Ishikawa (cell line): ENCODE data around the gene TLNRD1.

Source experiments
- CEBPB ChIP-seq: IDR thresholded peaks from 2 replicates; pipeline ENCODE4 v1.6.1; 2012
- CREB1 ChIP-seq: IDR thresholded peaks from 2 replicates; pipeline ENCODE4 v1.6.1; 2012; ENCODE audit warnings: low read depth
- EGR1 ChIP-seq: IDR thresholded peaks from 2 replicates; pipeline ENCODE4 v1.6.1; 2012
- EP300 ChIP-seq: IDR thresholded peaks from 2 replicates; pipeline ENCODE4 v1.6.1; 2012; ENCODE audit warnings: borderline replicate concordance
- FOXM1 ChIP-seq: IDR thresholded peaks from 2 replicates; pipeline ENCODE4 v1.6.1; 2012; ENCODE audit warnings: low read depth, borderline replicate concordance
- NFIC ChIP-seq: IDR thresholded peaks from 2 replicates; pipeline ENCODE4 v1.6.1; 2012
- RAD21 ChIP-seq: IDR thresholded peaks from 2 replicates; pipeline ENCODE4 v1.6.1; 2012; ENCODE audit warnings: low read depth
- TAF1 ChIP-seq: IDR thresholded peaks from 2 replicates; pipeline ENCODE4 v1.6.1; 2012; ENCODE audit warnings: low read depth, mild to moderate bottlenecking
- TCF12 ChIP-seq: IDR thresholded peaks from 2 replicates; pipeline ENCODE4 v1.6.1; 2012; ENCODE audit warnings: low read depth
- TEAD4 ChIP-seq: IDR thresholded peaks from 2 replicates; pipeline ENCODE4 v1.6.1; 2012
- YY1 ChIP-seq: IDR thresholded peaks from 2 replicates; pipeline ENCODE4 v1.6.1; 2012; ENCODE audit warnings: low read depth
- ZBTB7A ChIP-seq: IDR thresholded peaks from 2 replicates; pipeline ENCODE4 v1.6.1; 2012; ENCODE audit warnings: low read depth
- TF ChIP-seq, protein P1 (sequence below): IDR thresholded peaks from 2 replicates; pipeline ENCODE4 v1.6.1; 2012
- TF ChIP-seq, protein P2 (sequence below): IDR thresholded peaks from 2 replicates; pipeline ENCODE4 v1.6.1; 2012; ENCODE audit warnings: low read depth, mild to moderate bottlenecking
- TF ChIP-seq, protein P3 (sequence below): IDR thresholded peaks from 2 replicates; pipeline ENCODE4 v1.6.1; 2012

Gene TLNRD1

DNA sequence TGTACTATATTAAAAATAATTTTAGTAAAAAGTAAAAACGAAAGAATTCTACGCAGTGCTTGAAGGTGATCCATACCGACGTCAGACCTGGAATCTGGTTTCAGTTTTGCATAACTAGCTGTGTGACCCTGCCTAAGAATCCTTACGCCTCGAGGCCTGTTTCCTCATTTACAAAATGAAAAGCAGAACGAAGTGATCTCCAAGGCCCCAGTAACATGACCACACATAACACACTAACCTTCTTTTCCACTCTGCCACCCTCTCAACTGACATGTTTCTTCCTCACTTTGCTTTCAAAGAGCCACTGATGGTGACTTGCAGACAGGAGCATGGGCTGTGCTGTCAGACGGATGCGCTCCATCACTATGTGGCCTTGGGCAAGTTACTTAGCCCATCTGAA, 15.9 kb upstream of the TLNRD1 start:
- TF ChIP-seq, protein P1, sequence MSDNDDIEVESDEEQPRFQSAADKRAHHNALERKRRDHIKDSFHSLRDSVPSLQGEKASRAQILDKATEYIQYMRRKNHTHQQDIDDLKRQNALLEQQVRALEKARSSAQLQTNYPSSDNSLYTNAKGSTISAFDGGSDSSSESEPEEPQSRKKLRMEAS: no peak
- TF ChIP-seq CREB1: no peak
- no peak for TF ChIP-seq FOXM1

DNA sequence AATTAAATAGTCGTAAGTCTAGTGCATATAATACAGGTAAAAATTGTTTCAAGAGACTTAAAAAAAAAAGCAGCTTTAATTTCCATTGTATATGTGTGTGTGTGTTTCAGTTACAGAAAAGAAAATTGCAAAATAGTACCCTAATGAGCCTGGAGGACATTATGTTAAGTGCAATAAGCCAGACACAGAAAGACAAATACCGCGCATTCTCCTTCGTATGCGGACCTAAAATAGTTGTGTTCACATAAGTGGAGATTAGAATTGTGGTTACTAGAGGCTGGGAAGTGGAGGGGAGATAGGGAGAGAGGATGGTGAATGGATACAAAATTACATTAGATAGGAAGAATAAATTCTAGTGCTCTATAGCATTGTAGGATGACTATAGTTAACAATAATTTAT, 14.7 kb upstream of the TLNRD1 start:
- TF ChIP-seq, protein P2, sequence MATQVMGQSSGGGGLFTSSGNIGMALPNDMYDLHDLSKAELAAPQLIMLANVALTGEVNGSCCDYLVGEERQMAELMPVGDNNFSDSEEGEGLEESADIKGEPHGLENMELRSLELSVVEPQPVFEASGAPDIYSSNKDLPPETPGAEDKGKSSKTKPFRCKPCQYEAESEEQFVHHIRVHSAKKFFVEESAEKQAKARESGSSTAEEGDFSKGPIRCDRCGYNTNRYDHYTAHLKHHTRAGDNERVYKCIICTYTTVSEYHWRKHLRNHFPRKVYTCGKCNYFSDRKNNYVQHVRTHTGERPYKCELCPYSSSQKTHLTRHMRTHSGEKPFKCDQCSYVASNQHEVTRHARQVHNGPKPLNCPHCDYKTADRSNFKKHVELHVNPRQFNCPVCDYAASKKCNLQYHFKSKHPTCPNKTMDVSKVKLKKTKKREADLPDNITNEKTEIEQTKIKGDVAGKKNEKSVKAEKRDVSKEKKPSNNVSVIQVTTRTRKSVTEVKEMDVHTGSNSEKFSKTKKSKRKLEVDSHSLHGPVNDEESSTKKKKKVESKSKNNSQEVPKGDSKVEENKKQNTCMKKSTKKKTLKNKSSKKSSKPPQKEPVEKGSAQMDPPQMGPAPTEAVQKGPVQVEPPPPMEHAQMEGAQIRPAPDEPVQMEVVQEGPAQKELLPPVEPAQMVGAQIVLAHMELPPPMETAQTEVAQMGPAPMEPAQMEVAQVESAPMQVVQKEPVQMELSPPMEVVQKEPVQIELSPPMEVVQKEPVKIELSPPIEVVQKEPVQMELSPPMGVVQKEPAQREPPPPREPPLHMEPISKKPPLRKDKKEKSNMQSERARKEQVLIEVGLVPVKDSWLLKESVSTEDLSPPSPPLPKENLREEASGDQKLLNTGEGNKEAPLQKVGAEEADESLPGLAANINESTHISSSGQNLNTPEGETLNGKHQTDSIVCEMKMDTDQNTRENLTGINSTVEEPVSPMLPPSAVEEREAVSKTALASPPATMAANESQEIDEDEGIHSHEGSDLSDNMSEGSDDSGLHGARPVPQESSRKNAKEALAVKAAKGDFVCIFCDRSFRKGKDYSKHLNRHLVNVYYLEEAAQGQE: no peak
- TF ChIP-seq CEBPB (no peak), EGR1 (no peak), ZBTB7A (no peak), RAD21 (no peak)

DNA sequence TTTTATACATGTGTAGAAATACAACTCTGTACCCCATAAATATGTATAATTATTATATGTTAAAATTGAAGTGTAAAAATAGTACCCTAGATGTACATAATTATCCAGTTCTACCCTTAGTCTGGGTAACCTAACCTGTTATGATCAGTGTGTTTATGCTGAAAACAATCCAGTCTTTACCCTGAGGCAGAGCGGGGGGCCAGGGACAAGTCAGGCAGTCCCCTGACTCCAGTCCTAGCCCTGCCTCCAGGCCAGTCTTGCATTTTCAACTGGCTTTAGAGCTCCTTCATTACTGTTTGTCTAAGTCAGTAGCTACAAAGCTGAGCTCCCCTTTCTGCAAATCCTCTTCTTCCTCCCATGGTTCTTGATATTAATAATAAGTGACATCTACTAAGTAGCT, 14.2 kb upstream of the TLNRD1 start:
- TF ChIP-seq, protein P2: no peak
- TF ChIP-seq TEAD4 (no peak), ZBTB7A (no peak), CEBPB (no peak), YY1 (no peak), NFIC (no peak), EP300 (no peak), CREB1 (no peak)
- TF ChIP-seq, protein P3, sequence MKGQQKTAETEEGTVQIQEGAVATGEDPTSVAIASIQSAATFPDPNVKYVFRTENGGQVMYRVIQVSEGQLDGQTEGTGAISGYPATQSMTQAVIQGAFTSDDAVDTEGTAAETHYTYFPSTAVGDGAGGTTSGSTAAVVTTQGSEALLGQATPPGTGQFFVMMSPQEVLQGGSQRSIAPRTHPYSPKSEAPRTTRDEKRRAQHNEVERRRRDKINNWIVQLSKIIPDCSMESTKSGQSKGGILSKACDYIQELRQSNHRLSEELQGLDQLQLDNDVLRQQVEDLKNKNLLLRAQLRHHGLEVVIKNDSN: no peak

DNA sequence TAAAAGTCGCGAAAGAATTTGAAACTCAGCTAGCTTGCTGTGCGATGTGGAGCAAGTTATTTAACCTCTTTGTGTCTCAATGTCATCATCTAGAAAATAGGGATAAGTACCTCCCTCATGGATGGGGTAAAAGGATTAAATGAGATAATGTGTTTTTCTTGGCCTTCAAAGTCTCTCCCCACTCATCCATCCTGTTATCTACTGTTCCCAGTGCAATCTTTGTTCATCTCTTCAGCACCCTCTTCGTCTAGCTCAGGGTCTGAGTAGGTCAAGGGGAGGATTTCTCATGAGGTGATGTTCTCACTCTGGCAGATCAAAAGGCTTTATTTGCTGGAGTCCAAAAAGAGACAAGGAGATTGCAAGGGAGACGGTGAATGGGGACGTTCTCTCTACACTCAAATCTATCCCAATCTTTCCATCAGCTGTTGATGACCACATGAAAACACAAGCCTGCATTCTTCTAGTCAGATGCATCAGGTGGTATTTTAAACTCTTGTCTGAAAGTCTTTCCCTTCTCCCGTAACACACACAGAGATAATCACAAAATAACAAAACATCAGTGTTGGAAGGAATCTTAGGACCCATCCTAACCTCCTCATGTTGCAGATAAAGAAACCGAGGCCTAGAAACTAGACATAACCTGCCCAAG, 12.5 kb upstream of the TLNRD1 start:
- TF ChIP-seq NFIC (no peak), CEBPB (no peak), TEAD4 (no peak), FOXM1 (no peak), RAD21 (no peak), TAF1 (no peak), TCF12 (no peak), EGR1 (no peak)
- TF ChIP-seq, protein P1: no peak
- TF ChIP-seq, protein P2: no peak

DNA sequence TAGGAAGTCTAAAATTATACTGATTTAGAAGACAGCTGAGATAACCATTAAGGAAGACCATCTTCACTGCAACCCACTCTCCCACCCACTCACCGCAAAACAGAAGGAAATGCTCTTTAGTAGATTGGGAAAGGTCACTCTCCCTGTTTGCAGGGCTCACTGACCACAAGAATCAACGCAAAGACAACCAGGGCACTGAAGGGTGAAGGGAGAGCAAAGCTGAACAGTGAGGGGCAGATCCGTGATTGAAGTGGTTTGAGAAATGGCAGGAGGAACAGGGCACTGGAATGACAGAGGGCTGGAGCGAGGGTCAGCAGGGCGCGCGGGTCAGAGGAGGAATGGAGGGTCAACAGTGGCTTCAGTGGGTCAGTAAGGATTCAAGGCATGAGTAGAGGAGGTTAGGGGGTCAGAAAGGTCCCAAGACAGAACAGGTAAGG, 11.6 kb upstream of the TLNRD1 start:
- TF ChIP-seq TCF12 (no peak), NFIC (no peak)
- TF ChIP-seq, protein P3: no peak
